GM19035 (cell line): ENCODE results near the gene LEKR1.
A peak's percentile ranks its signal among the peaks of the same experiment; 100 is the strongest.
"Not testable (repeated sequence)": the region's sequence is repeated elsewhere in the genome, so short reads cannot be mapped to it uniquely, and the experiment has no call there.

ENCODE experiments used
- ATAC-seq: cut with Tn5 transposase; IDR thresholded peaks from one replicate; pipeline ENCODE4 v1.9.1; 2021; ENCODE audit not compliant: unreplicated experiment

Gene LEKR1

DNA sequence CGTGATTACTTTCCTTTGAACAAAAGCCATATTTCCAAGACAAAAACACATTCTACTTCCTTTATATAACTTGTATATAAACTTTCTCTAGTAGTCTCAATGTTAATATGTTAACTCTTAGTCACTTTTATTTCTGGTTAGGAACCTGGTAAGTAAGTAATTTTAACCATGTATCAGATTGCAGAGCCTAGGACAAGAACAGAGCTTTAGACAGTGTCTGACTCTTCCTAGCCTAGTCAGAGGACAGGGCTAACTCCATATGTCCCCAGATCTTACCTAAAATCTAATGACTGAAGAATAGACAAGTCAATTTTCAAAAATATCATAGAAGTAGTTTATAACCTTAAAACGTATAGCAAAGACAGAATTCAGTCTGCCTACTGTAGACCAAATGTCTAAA is 8.3 kb downstream of the LEKR1 start:
- no peak for ATAC-seq

DNA sequence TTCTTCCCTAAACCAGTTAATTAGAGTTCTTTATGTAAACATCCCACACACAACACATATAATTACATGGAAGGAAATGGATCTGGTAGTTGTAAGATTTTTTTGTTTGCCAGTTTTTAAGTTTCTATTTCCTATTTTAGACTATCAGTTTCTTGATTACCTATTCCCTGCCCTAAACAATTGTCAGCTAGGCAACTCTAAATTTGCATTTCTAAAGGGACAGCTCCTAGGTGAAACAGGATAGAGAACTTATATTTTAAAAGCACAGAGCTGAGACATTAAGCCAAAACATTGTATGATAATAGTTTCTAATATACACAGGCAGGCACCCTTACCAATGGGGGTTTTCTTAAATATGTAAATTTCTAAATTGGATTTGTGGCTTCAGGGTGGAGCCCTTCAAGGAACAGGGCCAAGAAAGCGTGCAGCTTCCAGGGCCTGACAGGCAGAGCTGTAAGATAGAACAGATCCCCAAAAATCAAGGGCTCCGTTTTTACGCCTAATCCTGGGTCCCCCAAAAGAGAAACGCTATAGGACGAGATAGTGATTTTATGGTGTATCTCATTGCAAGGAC is 8.9 kb downstream of the LEKR1 start:
- ATAC-seq: no peak

DNA sequence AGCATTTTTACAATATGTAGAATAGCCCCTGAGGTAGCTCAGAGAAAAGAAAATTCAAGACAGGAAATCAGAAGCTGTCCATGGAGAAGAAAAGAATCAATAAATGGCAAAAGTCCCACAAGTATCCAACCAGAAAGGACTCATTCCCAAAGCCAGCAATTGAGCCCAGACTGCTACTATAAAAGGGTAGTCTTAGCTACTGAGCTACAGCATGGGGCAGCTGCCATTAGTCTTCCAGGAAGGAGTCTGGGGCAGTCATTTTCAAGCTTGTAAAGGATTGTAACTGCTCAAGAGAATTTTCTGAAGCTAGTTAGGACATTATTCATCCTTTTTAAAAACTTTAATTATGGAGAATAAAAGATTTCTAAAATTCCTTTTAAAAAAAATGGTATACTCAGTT is 10.5 kb downstream of the LEKR1 start:
- no peak for ATAC-seq

DNA sequence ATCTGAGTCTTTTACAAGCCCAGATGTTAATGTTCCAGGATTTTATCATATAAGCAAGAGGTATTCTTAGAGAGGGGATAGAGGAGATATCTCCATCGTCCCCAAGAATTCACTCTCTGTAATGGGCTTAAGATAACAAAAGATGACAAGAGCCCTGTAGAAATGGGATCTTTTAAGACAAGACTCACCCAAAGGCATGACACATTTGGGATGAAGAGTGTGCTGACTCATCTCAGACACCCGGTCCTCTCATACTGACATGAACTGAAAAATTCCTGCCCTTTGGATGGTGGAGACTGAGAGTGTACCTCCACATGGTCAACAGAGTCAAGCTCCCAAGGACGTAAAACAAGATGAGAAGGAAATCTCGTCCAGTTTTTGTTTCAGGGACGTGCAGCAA is 11.0 kb downstream of the LEKR1 start:
- no peak for ATAC-seq

DNA sequence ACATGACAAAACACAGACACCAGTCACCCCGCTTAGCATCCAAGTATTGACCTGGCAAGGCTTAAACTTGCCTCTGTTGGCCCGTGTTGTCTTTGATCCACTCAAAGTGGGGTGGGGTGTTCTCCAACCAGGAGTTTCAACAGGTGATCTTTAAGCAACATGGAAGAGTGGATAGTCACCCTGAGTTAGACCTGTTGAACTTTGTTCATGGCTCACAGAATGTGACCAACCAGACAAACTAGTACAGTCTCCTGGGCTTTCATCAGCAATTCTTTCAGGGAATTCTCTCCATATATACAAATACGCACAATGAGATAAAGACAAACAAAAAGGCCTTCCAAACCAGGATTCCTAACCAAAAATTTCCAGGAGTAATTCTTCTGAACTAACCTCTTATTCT is 11.9 kb downstream of the LEKR1 start:
- ATAC-seq: no peak

DNA sequence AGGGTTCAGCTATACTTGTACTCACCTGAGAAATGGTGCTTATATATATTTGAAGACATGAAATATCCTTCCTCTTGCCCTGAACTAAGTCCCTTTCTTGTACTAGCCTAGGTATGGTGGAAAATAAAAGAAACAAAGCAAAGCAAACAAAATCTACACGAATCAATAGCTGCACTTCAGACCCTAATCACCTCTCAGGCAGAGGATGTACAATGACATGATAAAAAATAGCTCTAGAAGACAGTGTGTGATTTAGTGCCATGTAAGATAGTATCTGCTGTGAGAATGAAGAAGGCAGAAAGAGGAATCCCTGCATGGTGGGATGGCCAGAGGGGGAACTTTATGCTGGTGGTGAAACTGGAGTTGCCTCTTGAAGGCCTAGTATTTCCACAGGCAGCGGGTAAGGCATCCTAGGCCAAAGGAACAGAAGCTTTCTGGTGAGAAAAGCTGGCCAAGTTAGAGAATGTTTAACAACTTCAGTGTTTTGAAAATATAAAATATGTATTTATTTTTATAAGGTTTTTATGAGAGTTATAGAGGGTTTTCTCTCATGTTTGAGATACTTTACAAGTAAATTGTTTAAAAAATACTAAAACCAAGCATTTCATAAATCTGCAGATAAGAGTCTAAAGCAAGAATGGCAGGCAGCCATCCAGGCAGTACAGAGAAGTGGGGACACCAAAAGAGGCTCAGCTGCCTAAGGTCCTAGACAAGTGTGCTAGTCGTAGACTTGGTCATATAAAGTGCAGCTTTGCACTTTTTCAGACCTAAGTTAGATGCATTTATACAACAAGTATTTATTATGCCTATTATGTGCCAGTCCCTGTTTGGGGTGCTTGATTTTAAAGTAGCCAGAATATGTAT is 14.9 kb downstream of the LEKR1 start:
- ATAC-seq: no peak

DNA sequence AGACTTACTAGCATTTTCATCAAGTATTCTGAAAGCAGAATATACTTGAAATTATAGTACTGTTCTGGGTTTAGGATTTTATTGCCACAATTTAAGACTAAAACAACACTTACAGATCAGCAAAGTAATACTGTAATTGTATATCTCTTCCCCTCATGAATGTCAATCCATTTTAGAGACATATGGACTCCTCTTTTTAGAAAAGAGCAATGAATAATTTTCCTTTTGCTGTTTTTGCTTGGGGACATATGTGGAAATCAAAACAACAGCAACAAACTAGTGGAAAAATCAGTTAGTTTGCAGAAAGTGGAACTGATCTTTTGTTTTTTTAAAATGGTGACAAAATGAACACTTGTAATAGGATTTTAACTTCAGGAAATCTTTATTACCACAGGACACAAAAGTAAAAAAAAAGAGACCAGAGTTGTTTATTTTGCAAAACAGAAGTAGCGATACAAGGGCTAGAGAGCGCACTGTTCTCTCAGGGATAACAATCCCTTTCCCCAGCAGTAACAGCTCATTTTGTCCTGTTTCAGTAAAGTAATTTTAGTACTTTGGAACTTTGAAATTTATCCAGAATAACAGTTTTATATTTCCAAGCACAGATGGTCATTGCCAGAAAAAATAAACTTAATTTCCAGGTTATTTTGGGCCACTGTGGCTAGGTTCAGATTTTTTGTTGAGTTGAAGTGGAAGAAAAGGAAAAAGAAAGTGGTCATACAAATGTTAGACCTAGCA is 17.1 kb downstream of the LEKR1 start:
- no peak for ATAC-seq

DNA sequence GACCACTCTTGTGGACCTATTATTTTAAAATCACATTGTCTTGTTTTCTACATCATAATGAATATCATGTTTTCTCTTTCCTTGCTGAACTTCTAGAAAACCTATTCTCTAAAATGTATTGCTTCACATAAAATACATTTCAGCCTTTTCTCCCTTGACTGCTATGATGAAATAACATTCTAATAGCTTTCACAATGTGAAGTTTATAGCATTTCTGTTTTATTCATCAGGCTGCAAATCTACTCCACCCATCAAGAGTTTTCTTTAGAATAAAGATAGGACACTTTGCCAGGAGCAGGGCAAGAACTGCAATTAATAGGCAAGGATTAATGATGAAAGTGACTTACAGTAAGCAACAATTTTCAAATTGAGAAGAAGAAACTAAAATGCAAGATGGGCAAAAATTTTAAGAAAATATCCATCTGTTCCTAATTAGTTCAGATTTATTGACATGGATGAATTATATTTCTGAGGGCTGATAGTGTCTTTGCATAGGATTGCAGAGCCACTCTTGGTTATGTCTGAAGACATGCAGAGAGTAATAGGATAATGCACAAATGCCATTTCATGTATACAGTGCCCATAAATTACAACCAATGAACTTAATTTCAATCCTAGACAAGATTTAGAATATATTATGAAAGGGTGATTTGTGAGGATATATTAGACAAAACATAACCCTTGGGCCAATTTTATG is 21.7 kb downstream of the LEKR1 start:
- ATAC-seq: no peak

DNA sequence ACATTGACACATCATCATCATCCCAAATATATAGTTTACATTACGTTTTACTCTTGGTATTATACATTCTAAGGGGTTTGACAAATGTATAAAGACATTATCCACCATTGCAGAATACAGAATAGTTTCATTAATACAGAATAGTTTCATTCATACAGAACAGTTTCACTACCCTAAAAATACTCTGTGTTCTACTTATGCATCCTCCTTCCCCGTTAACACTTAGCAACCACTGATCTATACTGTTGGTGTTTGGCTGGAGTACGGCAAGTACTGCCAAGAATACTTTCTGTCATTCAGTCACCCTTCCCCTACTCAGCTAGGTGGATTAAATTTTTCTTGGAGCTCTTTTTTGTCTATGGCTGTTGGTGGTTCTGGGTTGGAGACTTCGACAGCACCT is 33.4 kb downstream of the LEKR1 start:
- ATAC-seq: peak; percentile 87

DNA sequence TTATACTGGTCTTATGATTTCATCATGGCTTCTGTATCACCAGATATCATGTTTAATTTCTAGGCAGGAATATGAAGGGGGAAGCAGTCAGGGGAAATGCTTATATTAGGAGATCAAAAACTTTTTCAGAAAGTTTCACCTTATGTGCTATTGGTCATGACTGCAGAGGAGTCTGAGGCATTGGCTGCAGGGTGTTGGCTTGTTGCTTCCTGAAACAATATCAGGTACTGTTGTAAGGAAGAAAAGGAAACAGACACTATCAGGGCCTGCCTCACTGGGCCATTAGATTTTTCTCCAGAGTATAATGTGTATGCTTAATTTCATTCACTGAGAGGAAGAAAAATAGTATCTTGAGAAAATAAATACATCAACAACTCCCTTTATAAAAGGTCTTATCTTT is 34.7 kb downstream of the LEKR1 start:
- ATAC-seq: no peak

DNA sequence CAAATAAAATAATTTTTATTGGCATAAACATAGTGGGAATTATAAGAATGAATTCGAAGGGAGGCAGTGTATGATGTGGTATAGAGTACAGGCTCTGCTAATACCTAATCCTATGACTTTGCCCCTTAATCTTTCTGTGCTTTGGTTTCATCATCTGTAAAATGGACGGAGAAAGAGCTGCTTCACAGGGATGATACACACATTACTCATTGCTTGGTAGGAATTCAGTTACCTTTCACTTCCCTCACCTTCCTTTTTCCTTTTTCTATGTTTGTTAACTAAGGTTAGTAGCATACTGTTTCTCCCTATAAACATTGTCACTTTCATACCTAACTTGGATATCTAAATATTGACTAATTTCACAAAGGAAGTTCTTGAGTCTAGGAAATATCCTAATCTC is 36.2 kb downstream of the LEKR1 start:
- no peak for ATAC-seq

DNA sequence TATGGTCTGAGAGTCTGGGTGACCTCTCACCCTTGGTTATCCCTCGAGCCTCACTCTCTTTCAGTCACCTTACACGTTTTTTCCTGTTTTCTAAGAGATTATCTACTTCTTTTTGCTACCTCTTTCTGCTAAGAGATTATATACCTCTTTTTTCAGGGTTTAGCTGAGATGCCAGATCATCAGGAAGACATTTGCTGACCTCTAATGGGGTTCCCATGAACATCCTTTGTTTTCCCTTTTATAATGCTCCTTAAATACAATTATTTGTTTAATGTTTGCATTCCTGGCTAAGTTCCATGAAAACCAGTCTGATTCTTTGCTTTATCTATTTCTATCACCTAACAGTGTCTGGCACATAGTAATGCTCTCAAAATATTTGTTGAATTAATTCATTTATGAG is 39.6 kb downstream of the LEKR1 start:
- ATAC-seq: no peak

DNA sequence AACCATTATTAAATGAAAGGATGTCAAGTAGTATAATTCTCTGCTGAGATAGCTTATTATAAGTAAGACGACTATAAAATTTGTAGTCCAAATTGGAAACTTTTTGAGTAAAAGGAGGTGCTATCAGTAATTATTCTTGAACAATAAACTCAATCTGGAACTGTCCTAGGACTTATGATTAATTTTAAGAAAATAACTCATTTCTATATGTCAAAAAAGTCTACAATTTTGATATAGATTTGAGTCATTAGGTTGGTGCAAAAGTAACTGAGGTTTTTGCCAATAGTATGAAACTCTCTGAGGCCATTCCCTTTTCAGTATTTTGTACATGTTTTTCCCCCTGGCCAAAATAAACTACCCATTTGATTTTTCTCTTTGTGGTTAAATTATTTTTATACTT is 41.0 kb downstream of the LEKR1 start:
- no peak for ATAC-seq

DNA sequence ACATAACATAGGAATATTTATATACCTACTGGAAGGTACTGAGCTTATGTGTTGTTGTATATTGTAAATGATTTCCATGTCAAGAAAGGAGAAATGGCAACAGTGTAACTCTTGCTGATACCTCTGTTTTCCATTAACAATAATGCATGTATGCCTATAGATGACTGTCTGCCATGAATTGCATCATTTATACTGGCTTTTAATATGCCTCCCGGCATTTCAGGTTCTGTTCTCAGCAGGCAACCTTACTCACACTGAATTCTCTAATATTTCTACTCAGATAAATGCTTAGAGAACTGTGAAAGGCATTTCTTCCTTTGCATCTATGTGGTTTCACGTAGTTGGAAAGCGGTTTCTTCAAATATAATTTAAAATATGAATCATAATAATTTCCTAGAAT is 41.8 kb downstream of the LEKR1 start:
- no peak for ATAC-seq

DNA sequence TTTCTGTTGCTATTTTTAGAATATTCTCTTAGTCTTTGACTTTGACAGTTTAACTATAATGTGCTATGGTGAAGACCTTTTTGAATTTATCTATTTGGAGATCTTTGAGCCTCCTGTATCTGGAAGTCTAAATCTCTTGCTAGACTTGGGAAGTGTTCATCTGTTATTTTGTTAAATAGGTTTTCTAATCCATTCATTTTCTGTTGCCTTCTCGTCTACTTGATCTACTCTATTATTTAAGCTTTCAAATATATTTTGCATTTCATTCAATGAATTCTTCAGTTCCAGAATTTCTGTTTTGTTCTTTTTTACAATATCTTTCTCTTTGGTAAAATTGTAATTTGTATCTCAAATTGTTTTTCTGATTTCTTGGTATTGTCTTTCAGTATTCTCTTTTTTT is 47.8 kb downstream of the LEKR1 start:
- no peak for ATAC-seq

DNA sequence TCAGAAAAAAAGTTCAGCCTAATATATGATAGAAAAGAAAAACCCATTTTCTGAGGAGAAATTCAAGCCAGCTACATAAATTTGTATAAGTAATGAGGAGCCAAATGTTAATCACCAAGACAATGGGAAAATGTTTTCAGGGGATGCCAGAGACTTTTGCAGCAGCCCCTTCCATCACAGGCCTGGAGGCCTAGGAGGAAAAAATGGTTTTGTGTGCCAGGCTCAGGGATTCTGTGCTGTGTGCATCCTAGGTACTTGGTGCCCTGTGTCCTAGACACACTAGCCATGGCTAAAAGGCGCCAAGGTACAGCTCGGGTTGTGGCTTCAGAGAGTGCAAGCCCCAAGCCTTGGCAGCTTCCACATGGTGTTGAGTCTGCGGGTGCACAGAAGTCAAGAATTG is 53.3 kb downstream of the LEKR1 start:
- ATAC-seq: not testable (repeated sequence)

DNA sequence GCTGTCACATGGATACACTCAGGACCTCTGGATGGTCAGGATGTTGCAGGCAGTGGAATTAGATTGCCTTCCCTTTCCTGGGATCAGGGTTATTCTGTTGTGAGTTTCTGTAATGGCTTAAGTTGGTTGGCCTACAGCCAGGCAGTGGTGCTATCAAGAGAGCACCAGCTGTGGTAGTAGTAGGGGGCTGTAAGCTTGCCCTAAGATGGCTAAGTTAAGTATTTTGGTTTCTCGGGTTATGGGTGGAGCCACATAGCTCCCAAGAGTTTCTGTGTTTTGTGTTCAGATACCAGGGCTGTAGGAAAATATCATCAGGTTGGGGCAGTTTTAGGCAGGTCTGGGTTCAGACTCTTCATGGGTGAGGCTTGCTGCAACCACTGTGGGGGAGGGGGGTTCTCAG is 59.6 kb downstream of the LEKR1 start:
- no peak for ATAC-seq

DNA sequence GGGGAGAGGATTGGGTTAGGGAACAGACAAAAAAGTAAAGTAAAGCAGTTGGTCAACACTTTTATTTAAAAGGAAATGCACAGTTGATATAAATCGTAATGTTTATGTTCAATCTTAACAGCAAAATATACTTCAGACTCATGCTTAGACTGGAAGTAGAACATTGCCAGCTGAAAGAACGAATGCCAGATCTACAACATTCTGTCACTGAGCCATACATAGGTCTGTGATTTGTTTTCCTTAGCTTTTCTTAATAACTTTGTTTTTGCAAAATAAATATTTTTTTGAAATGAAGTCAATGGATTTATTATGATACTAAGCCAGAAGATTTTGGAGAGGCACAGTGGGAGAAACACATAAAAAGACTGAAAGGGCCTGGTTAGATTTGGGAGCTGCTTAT is 62.0 kb downstream of the LEKR1 start:
- no peak for ATAC-seq

DNA sequence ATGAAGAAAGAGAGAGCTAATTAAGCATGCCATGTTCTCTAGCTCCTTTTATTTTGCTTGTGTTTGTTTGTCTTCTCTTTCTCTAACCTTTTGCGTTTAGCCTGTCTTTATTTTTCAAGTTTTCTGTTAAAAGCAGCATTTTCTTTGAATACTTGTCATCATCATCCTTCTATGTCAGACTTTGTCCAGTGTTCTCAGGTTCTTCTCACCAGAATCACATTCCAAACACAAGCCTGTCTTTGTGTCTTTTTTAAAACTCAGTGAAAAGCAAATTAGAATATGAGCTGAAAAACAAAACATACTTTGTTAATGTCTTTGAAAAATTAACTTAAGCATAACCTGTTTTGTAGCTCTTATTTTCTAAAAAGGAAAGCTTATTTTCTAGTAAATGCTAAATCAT is 62.4 kb downstream of the LEKR1 start:
- ATAC-seq: no peak

DNA sequence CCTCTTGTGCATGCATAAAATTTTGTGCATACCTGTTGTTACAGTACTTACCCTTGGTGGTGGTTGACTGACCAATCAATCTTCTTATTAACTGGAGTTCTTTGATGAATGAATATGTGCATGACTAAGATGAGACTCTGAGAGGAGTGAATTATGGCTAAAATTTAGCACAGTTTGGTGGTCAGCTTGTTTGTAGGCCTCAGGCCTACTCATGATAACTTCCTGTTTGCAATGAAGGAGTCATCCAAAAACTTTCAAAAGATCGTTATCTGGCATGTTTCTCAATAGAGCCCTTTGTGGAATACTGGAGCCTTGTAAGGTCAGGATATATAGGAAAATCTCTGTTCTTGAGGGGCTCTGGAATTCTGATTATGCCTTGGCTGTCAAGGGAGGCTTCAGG is 66.5 kb downstream of the LEKR1 start:
- ATAC-seq: no peak

DNA sequence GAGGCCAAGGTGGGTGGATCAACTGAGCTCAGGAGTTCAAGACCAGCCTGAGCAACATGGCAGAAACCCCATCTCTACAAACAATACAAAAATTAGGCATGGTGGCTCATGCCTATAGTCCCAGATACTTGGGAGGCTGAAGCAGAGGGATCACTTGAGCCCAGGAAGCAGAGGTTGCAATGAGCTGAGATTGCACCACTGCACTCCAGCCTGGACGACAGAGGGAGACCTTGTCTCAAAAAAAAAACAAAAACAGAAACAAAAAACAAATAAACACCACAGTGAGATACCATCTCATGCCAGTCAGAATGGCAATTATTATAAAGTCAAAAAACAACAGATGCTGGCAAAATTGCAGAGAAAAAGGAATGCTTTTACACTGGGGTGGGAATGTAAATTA is 69.2 kb downstream of the LEKR1 start:
- not testable (repeated sequence) for ATAC-seq

DNA sequence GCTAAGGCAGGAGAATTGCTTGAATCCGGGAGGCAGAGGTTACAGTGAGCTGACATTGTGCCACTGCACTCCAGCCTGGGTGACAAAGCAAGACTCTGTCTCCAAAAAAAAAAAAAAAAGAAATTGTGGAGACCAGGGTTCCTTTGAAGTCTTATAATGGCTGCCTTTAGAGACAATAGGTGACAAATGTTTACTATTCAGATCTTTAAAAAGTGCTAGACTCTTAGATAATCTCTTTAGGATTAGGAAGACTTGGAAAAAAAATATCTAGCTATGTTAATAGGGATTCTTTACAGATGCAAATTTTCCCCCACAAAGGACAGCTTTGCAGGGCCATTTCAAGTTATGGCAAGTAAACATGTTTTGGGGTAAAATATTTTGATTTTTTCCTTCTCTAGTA is 71.7 kb downstream of the LEKR1 start:
- ATAC-seq: not testable (repeated sequence)
